ENCODE measurements around the gene MICAL3.

The MICAL3 gene

GRCh38 chr22:17739196-17739975 is 285.0 kb downstream of the MICAL3 start:
- H3K27ac ChIP-seq: no peak overlapping the region
- TF ChIP-seq CTCF (IDR thresholded peaks at IDR 0.05) (no peak), ZFX (IDR thresholded peaks at IDR 0.05; ENCODE audit: borderline replicate concordance) (no peak)

- TF ChIP-seq ZFX (IDR thresholded peaks at IDR 0.05; ENCODE audit: borderline replicate concordance) (no peak), CTCF (IDR thresholded peaks at IDR 0.05) (no peak)
- H3K27ac ChIP-seq: no peak overlapping the region
Measured at GRCh38 chr22:17738386-17739128, 285.8 kb downstream of the MICAL3 start.
